IPS DF 4.7 (cell line): ENCODE results near the gene CXCL12.

Source experiments
- DNase-seq: peaks from one replicate; pipeline ENCODE4 v3.0.0-alpha.2; 2013; ENCODE audit warnings: low spot score; ENCODE audit errors: extremely low read depth

Gene CXCL12

GRCh38 chr10:44385026-44385695 lies at the start of gene CXCL12:
TSS of gene CXCL12 (minus strand) at chr10:44385097. CDS start at chr10:44385005, 92 bp downstream.
- no peak for DNase-seq

- no peak for DNase-seq
These were observed 42.6 kb upstream of the CXCL12 start for GRCh38 chr10:44427479-44427878.

GRCh38 chr10:44427037-44427436 lies 42.1 kb upstream of the CXCL12 start:
- no peak for DNase-seq

- no peak for DNase-seq
These were observed 41.5 kb upstream of the CXCL12 start for GRCh38 chr10:44426247-44427034.

- no peak for DNase-seq
These were observed 40.6 kb upstream of the CXCL12 start for GRCh38 chr10:44425466-44425865.

DNA sequence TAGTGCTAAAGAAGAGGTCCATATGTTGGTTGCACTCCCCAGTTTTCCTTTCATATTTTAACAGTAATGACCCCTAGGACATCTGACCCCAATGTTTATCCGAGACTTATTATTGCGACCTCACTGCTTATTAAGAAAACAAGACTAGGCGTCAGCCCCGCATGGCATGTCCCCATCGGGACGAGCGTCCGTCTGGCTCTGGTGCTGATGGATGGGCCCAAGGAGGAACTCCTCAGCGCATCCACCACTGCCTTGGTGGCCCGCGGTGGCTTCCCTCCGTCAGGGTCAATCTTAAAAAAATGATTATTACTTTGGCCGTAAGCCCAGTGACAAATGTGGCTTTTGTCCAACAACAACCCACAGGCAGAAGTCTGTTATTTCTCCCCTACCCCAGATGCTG lies 40.1 kb upstream of the CXCL12 start:
- DNase-seq: no peak

- DNase-seq: no peak
These were observed 39.4 kb upstream of the CXCL12 start for GRCh38 chr10:44424298-44424697.

DNA sequence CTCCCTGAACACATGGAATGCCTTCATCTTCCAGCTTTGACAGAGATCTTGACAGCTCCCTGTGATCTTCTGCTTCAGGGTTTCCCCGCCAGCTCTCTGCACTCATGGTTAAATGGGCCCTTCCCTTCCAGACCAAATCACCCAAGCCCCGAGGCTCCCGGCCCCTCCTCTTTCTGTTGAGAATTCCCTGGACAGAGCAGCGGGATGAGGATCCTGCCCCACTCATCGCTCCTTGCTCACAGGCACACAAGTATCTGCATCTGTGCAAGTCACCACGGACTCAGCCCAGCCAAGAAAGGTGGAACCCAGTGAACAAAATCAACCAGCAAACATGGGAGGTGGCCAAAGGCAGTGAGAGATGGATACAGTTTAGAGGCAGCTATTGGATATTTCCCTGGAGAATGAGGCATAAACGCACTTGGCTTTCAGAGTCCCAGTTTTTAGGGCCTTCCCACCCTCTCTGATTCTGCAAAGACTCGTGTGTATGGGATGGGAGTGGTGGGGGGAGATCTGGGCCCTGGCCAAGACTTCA lies 37.7 kb upstream of the CXCL12 start:
- DNase-seq: no peak

GRCh38 chr10:44422153-44422552 lies 37.3 kb upstream of the CXCL12 start:
- DNase-seq: no peak

DNA sequence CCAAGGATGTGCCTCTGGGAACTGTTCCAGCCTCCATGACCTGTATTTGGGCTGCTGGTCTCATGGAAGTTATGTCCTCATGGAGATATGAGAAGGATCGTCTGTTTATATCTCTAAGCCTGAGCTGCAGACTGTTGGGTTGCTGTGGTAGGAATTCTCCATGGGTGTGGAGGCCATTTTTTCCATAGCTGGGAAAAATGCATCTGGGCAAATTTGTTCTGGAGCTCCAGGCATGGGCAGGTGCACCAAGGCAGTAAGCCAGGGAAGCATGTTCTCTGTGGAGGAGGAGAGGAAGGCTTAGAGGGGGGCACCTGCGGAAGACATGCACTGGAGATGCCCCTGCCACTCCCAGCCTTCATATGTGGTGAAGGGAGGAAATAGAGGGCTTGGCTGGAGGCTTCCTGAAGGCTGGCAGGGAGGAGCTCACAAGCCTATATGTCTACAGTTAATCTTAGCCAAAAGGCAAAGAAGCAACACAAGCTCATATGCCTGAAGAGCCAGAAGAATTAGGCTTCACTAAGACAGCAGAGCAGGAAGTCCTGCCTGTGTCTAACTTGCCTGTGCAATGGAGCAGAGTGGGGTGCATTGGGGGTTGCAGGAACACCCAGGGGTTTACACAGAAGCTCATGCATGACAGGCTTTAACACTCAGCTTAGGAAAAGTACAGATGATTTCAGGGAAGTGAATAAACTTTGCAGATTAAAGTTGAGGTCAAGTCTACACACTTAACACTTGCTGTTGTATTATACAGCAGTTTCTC lies 35.1 kb upstream of the CXCL12 start:
- no peak for DNase-seq

GRCh38 chr10:44418637-44419036 lies 33.7 kb upstream of the CXCL12 start:
- no peak for DNase-seq

- DNase-seq: no peak
These were observed 32.9 kb upstream of the CXCL12 start for GRCh38 chr10:44417761-44418160.

DNA sequence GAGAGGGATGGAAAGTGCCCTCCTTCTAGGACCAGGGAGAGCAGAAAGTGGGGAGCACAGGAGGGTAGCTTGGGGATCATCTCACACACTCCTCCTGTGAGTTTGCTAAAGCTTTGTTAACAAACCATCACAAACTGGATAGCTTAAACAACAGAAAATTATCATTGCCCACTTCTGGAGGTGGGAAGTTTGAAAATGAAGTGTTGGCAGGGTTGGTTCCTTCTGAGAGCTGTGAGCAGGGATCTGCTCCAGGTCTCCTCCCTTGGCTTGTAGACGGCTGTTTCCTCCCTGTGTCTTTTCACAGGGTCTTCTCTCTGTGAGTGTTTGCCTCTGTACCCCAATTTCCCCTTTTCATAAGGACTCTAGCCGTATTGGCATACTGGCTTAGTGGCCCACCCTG lies 32.0 kb upstream of the CXCL12 start:
- no peak for DNase-seq

DNA sequence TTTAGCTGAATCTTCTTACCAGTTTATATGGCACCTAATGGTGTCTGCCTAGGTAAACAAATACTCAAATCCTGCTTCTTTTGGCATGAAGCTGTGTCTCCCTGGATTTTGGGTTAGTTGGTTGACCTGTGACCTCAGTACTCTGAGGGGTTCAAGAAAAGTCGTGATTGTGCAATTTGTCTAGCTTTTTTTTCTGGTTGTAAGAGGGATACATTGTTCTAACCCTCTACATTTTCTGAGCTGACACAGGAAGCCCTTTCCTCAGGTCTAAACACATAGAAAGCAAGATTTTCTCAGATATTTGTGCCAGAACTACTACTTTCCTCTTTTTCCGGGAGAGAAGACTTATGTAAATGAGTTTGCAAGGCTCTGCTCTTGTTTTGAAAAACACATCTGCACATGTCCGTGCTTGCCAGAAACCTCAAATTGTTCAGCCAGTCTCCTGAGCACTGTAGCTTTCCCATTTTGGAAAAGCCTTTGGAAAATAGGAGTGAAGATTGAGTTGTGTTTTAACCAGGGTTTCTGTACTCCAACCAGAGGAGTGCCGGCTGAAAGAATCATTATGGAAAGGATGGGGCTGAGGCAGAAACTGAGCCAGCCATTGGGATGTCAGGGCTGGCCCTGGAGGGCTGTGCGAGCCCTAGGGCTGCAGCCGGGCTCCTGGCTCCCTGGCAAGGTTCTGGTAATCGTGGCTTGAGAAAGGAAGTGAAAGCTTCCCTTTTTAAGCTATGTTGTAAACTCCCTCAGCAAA lies 31.3 kb upstream of the CXCL12 start:
- DNase-seq: no peak

- DNase-seq: no peak
These were observed 30.2 kb upstream of the CXCL12 start for GRCh38 chr10:44415121-44415520.

DNA sequence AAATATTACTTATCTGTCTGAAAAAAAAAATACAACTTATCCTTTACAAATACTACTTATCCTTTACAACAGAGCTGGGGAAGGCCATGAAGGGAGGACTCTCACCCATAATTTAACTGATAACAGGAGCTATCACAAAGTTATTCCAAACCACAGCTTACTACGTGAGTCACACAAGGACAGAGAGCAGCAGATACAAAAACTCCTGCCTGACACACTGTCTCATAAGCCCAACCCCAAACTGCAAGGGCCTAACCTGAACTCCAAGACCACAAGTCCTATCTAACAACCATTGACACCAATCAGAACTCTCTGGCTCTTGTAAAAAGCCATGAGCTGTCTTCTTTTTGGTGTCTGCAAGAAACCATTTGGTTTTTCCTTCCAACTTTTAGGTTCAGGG lies 28.5 kb upstream of the CXCL12 start:
- DNase-seq: no peak

- no peak for DNase-seq
These were observed 26.4 kb upstream of the CXCL12 start for GRCh38 chr10:44411251-44411650.

GRCh38 chr10:44404741-44405437 lies 20.0 kb upstream of the CXCL12 start:
- no peak for DNase-seq

- DNase-seq: no peak
These were observed 17.7 kb upstream of the CXCL12 start for GRCh38 chr10:44402465-44403195.

DNA sequence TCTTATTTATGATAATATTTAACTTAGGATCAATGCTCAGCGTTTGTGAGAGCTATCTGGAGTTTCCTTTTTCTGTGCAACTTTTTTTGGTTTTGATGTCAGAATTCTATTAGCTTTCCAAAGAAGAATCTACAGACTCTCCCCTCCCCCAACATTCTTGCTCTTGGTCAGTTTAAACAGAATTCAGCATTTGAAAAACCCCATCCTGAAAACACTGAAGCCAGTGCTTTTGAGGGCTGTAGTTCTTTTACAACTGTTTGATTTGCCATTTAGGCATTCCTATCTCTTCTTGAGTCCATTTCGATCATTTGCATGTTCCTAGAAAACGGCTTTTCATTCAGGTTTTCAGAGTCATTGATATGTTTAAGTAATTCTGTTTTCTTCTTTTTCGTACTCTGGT lies 15.6 kb upstream of the CXCL12 start:
- DNase-seq: no peak
